Measurements from ENCODE around the gene APOL6.
"Not testable (repeated sequence)": the region's sequence is repeated elsewhere in the genome, so short reads cannot be mapped to it uniquely, and the experiment has no call there.

Gene APOL6

DNA sequence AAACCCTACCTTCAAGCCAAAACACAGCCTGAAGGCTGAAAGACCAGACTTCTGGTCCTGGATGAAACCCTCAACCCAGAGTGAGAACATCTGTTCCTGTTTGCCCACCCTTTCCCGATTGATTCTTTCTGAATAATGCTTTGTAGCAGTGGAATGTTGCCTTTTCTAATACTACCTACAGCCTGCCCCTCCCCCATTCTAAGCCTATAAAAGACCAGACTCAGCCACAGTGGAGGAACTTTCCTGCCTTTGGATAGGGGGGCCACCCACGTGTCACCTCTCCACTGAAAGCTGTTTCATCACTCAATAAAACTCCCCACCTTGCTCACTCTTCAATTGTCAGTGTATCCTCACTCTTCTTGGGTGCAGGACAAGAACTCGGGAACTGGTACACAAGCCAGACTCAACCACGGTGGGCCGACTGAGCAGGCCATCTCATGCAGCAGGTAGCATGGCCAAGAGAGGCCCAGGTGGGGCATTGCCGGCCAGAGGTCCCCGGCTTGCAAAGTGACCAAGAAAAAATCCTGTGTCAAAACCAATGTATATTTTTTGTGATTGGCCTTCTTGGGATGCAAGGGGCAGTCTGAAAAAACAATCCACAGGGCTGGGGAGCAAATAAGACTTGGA lies 6.6 kb upstream of the APOL6 start:
- DNase-seq, result no peak

DNA sequence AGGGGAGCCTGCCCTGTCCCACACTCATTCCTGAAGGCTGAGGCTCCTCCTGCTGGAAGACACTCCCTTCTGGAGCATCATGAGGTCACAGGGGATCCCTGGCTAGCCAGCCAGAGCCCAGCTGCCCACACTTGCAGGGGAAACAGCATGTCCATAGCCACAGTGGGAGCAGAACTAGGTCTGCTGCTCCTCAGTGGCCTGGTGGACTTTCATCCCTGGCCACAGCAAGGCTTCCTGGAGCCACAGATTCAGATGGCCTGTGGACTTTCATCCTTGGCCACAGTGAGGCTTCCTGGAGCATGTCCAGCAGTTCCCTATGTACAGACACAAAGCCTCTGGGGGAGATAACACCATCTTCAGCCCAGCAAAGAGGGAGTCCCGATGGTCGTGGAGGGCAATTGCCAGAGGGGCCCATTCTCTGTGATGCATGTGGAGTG lies 5.9 kb upstream of the APOL6 start:
- no peak for DNase-seq

DNA sequence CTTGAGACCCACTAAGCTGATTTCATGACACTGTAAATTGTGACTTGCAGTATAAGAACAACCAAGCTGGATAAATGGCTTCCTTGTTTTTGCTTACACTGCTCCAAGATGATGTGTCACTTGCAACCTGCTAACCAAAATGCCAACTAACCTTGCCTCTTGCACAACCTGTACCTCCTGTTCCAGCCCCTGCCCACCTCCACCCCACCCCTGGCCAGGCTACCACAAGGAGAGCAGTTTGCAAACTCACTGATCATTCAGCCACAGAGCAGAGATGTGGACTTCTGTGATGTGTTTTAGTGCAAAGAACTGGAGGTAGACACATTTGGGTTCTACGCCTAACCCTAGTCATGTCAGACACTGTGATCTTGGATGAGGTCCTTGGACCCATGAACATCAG lies 4.3 kb upstream of the APOL6 start:
- no peak for DNase-seq

DNA sequence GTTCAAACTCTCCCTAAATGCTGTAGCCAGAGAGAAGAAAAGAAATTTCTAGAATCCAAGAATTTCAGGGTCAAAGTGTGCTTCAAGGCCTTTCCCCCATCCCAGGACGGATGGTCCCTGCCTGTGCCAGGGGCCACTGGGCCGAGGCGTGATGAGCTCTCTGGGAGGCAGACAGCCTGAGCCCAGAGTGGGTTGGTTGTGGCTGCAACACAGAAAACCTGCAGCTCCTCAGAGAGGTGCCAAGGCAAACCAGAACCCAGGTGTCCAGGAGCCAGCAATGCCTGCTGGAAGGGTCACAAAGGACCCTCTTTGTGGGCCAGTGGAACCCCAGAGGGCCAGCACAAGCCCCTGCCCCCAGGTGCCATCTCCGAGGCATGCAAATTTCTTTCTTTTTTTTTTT lies 2.6 kb upstream of the APOL6 start:
- no peak for DNase-seq

- DNase-seq, result no peak
These were observed 844 bp downstream of the APOL6 start for GRCh38 chr22:35649026-35649553.

DNA sequence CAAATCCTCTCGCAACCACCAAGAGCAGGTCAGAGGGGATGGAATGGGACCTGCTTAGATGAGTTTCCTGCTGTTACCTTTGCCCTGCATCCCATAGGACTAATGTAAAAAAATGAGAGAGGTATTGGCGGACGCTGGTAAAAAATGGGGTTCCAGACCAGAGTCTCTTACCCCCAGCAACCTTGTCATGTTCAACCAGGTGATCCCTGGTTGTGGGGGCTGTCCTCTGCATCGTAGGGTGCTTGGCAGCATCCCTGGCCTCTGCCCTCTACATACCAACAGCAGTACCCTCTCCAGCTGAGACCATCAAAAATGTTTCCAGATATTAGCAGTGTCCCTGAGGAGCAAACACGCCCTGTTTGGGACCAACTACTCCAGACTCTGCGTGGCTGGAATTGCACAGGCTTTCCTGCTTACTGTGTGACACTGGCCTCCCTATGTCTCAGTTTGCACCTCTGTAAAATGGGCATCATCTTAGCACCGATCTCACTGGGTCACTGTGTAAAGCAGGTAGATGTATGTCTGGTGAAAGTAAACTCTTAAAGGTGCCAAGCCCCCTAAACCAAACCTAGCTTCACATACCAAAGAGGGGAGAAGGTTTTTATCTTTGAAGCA lies 1.5 kb downstream of the APOL6 start:
- DNase-seq, result no peak

DNA sequence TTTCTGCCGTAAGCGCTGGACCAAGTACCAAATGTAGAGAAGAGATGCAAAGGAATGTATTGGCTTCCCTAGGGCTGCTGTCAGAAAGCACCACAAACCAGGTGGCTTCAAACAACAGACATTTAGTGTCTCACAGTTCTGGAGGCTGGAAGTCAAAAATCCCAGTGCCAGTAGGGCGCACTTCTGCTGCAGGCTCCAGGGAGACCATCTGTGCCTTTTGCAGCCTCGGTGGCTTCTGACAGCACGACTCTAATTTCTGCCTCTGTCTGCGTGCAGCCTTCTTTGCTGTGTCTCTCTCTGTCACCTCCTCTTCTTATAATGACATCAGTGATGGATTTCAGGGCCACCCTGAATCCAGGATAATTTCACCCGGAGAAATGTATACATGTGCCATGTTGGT lies 2.8 kb downstream of the APOL6 start:
- no peak for DNase-seq

DNA sequence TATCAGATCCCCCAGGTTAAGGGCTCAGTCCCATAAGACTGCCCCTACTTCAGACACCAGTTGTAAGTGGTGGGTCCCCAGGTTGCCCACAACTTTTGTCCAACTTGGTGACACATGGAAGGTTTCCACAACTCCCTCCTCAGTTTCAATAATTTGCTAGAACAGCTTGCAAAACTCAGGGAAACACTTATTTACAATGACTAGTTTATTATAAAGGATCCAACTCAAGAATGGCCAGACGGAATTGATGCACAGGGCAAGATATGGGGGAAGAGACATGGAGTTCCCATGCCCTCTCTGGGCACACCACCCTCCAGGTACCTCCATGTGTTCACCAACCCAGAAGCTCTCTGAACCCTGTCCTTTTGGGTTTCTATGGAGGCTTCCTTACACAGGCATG lies 5.6 kb downstream of the APOL6 start:
- DNase-seq, result no peak

GRCh38 chr22:35656284-35656752 lies 8.1 kb downstream of the APOL6 start:
- no peak for DNase-seq

DNA sequence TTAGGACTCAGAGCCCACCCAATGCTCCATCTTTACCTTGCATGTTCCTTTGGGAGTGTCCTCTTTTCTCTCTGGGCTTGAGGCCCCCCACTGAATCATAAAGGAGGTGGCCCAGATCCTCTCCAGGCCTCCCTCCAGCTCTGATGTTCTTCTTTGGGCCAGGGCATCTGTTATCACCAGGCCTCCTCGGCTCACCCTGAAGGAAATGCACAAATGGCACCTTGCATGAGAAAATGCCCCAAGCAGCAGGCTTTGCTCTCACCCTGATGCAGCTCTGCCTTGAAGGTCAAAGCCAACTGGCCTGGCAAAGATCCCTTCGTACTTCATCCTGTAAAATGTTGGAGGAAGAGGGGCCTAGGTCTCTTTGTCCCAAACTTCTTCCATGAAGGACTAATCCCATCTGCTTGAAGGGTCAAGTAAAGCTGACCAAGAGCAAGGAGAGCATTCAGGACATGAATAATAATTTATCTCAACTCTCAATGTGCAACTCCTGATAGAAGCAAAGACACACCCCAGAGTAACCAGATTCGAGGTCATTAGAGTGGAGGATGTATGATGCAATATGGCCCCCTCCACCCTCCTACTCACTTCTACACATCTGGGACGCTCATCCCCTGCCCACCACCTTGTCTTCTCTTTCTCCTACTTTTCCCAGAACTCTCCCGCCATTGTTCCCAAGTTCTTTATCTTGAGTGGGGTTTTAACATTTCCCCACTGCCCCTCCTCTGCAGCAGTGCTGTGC lies 9.5 kb downstream of the APOL6 start:
- DNase-seq, result no peak

DNA sequence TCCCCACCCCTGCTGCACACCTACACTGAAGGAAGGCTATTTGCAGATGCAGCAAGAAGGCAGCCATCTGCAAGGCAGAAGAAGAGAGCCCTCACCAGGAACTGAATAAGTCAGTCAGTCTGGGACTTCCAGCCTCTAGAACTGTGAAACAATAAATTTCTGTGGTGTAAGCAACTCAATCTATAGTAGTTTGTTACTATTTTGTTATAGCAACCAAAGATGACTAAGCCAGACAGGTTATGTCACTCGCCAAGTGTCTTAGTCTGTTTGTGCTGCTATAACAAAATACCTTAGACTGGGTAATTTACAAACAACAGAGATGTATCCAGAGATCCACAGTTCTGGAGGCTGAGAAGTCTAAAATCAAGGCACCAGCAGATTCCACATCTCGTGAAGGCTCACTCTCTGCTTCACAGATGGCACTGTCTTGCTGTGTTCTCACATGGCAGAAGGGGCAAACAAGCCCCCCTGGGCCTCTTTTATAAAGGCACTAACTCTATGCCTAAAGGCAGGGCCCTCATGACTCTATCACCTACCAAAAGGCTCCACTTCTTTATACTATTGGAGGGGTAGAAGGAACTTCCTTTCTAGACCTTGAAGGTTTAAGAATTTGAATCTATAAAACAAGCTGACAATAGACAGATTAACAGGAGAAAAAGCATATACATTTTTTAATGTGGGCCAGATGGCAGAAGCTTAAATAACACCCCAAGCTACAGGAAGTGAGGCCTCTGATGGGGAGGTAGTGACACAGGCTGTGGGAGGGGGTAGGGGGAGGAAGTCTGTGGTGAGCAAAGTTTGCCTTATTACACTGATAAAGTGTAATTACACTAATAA lies 12.3 kb downstream of the APOL6 start:
- no peak for DNase-seq

- DNase-seq, result no peak
These were observed 13.2 kb downstream of the APOL6 start for GRCh38 chr22:35661464-35661863.

DNA sequence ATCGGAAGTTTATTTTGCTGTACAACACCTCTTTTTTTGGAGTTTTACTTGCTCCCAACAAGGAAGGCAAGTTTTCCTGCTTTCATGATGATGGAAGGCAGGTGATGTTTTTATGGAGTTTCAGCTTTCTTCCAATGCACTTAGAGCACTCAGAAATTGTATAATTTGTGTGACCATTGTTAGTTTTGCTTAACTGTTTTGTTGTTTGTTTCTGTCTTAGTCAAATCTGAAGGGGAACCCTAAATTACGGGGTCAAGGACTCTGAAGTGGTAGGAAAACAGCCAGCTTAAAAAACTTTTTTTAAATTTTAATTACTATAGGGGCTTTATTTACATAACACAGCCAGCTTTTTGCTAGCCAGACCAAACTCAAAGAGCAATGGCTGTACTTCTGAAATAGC lies 14.7 kb downstream of the APOL6 start:
- no peak for DNase-seq

- DNase-seq, result no peak
These were observed 15.1 kb downstream of the APOL6 start for GRCh38 chr22:35663371-35663770.

DNA sequence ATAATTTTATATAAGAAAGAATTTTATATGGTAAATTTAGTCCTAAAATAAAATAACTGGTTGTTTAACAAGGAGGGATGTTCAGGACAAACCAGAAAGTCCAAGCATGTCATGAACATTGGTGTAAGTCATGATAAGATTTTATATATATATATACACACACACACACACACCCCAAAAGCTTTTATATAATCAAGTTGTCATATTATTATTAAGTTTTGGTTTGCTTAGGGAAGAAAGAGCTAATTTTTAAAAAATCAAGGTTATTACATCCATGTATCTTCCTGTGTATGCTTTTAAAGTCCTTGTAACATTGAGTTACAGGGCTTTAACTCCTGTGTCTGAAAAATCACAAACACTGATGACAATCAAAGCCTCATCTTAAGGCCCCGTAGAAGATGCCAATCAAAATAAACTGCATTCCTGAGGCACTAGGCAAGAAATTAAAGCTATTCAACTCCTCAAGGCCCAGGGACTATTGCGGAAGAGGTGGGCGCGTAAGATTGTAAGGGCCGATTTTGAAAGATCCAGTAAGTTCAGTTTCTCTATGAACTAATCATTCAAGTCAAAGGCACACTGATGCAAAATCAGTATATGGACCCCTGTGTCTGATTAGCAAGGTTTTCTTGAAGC lies 16.8 kb downstream of the APOL6 start:
- DNase-seq, result no peak

- DNase-seq, result not testable (repeated sequence)
These were observed 18.5 kb downstream of the APOL6 start for GRCh38 chr22:35666699-35667098.

DNA sequence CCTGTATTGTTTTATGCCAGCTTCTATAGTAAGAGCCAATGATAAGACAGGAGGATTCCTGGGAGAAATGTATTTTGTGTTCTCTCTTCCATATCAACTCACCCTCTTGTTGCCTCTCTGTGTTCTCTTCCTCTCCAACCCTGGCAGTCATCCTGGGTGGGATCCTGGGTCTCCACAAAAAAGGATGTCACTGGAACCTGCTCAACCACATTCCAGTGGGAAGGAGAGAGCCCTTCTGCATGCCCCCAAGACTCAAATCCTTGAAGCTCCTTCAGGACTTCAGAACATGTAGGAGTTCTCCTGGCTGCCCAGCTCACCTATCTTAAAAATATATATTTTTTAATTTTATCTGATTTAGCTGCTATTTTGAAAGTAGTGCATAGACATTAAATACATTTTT lies 26.1 kb downstream of the APOL6 start:
- no peak for DNase-seq

DNA sequence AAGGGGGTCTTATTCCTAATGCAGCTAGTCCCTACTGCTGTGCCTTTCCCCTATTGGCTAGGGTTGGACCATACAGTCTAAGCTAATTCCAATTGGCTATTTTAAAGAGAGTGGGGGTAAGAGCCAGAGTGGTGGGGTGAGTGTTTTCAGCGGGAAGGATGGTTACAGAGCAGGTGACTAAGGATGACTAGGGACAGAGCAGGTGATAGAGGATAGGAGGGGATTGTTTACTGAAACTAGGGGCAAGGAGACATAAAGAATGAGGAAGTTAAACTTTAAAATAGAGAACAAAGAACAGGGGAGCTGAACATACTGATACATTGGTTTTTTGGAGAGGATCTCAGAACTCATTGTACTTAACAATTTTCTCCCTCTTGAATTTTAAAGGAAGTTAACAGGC lies 27.8 kb downstream of the APOL6 start:
- not testable (repeated sequence) for DNase-seq

DNA sequence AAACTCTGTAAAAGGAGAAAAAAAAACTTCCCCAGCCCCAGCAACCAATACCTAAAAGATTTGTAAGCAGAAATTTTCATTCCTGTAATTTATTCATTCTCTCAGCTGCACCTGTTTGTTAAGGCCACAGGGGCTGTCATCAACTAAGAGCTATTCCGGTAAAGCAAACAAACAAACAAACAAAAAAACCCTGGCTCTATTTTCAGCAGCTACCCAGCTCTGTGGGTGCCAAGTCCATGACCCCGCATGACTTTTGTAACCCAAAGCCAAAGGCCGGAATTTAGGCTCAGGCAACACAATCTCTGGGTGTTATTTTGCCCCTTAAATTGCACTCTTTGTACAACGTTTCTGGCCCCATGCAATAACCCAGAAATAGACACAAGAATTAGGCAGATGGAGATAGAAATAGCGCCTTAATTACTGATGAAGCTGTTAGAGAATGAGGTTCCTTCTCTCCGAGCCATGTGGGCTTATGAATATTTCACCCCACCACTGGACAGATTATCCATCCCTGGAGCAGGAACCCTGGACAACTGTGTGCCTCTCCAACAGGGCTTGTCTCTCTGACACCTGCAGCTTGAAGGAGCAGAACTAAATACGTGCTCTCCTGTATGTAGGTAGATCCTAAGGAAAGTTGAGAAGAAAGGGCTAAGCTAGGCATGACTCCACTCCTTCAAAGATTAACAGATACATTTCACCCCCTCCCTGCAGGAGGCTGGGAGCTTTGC lies 29.4 kb downstream of the APOL6 start:
- no peak for DNase-seq

GRCh38 chr22:35678836-35679235 lies 30.6 kb downstream of the APOL6 start:
- no peak for DNase-seq

DNA sequence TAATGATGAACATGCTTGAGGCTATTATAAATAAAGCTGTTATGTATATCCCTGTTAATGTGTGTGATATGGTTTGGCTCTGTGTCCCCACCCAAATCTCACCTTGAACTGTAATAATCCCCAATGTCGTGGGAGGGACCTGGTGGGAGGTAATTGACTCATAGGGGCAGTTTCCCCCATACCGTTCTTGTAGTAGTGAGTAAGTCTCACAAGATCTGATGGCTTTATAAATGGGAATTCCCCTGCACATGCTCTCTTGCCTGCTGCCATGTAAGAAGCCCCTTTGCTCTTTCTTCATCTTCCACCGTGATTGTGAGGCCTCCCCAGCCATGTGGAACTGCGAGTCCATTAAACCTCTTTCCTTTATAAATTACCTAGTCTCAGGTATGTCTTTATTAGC lies 31.2 kb downstream of the APOL6 start:
- DNase-seq, result not testable (repeated sequence)
